ENCODE data around the gene PSAPL1. TPM values are rescaled to one million over a fixed set of nuclear protein-coding genes. Genes with fewer than 3 reads are reported as not detected.

Gene PSAPL1
- total RNA-seq, 6 experiments from 2014 or later: not detected

DNA sequence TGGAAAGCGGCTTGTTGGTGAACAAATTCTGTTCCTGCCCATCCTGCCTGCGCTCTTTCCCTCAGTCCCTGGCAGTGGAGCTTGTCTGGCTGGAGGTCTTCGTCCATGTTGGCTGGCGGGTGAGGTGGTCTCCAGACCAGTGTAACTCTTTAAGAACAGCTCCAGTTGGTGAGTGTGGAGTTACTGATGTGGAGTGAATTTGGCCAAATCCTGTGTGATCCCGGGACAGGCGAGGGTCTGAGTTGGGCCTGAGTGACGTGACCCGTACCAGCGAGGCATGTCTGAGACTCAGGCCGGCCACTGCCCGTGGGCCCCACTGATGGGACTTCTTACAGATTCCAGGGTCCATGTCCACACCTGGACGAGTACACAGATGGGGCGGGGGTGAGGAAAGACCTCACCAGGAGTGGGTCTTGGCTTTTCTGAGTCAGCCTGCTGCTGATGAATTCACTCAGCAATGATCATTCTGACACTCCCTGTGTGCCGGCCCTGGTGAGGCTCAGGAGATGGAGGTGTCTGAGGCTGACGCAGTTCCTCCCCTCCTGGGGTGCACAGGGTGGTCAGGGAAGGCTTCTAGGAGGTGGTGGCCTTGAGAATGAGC, 45.5 kb downstream of the PSAPL1 start:
- TF ChIP-seq, protein P1, sequence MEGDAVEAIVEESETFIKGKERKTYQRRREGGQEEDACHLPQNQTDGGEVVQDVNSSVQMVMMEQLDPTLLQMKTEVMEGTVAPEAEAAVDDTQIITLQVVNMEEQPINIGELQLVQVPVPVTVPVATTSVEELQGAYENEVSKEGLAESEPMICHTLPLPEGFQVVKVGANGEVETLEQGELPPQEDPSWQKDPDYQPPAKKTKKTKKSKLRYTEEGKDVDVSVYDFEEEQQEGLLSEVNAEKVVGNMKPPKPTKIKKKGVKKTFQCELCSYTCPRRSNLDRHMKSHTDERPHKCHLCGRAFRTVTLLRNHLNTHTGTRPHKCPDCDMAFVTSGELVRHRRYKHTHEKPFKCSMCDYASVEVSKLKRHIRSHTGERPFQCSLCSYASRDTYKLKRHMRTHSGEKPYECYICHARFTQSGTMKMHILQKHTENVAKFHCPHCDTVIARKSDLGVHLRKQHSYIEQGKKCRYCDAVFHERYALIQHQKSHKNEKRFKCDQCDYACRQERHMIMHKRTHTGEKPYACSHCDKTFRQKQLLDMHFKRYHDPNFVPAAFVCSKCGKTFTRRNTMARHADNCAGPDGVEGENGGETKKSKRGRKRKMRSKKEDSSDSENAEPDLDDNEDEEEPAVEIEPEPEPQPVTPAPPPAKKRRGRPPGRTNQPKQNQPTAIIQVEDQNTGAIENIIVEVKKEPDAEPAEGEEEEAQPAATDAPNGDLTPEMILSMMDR (IDR thresholded peaks at IDR 0.05): no peak
- no peak for TF ChIP-seq POLR2A (IDR thresholded peaks at IDR 0.05)
- intact Hi-C loops (cut with DNase I): no loop called here
- Histone ChIP-seq H3K36me3 (no peaks in the 10 kb centered on the region), H3K27me3 (no peaks in the 10 kb centered on the region), H3K4me3 (no peak overlapping the region), H3K9me3 (no peaks in the 10 kb centered on the region), H3K27ac (no peak overlapping the region), H3K4me1 (no peaks in the 10 kb centered on the region)
- 69% methylated on average over 6 of the region's 15 CpGs for WGBS (ENCODE audit: insufficient coverage, low coverage, low lambda C conversion rate, missing lambda C conversion rate)
- peak in 1 of 3 donors; percentile 32 for DNase-seq
- ATAC-seq: no peak

DNA sequence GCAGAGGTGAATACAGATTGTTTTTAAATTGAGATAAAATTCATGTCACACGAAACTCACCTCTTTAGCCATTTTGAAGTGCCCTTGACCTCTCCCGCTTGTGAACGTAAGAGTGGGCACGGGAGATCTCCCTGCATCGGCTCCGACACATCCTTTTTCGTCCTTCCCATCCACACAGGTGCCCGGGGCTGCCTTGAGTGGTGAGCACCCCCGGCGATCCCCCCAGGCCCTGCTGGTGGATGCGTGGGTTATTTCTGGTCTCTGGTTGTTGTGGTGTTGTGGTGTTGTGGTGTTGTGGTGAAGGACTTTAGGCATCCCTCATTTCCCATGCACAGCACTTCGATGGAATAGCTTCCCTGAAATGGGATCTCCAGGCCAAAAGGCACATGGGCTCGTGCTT, 46.1 kb downstream of the PSAPL1 start:
- Histone ChIP-seq H3K4me3 (no peak overlapping the region), H3K36me3 (no peaks in the 10 kb centered on the region), H3K27ac (no peak overlapping the region), H3K27me3 (no peaks in the 10 kb centered on the region), H3K4me1 (no peaks in the 10 kb centered on the region), H3K9me3 (no peaks in the 10 kb centered on the region)
- DNase-seq (no peak), ATAC-seq (no peak)
- WGBS (ENCODE audit: insufficient coverage, low coverage, low lambda C conversion rate, missing lambda C conversion rate): 85% methylated on average over 9 of the region's 13 CpGs
- intact Hi-C loops (cut with DNase I): no loop called here
- TF ChIP-seq, protein P1 (IDR thresholded peaks at IDR 0.05): no peak
- TF ChIP-seq POLR2A (IDR thresholded peaks at IDR 0.05): no peak

DNA sequence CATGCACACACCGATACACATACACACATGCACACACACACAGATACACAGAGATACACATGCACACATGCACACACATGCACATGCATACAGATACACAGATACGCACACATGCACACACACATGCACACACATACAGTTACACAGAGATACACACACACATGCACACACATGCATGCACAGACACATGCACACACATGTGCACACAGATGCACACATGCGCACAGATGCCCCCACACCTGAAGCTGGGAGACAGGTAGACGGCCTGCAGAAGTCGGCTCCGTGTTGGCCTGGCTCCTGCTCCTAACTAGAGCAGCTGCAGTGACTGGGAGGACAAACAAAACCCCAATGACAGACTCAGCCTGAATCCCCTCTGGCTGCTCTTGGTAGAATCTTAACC, 46.8 kb downstream of the PSAPL1 start:
- Histone ChIP-seq H3K36me3 (no peaks in the 10 kb centered on the region), H3K27me3 (no peaks in the 10 kb centered on the region), H3K4me1 (no peaks in the 10 kb centered on the region), H3K27ac (no peak overlapping the region), H3K4me3 (no peak overlapping the region), H3K9me3 (no peaks in the 10 kb centered on the region)
- WGBS (ENCODE audit: insufficient coverage, low coverage, low lambda C conversion rate, missing lambda C conversion rate): 25% methylated on average over 1 of the region's 6 CpGs
- no peak for ATAC-seq
- intact Hi-C loops (cut with DNase I): no loop called here
- DNase-seq: peak in 1 of 3 donors; percentile 18
- TF ChIP-seq, protein P1 (IDR thresholded peaks at IDR 0.05): no peak
- TF ChIP-seq POLR2A (IDR thresholded peaks at IDR 0.05): no peak

DNA sequence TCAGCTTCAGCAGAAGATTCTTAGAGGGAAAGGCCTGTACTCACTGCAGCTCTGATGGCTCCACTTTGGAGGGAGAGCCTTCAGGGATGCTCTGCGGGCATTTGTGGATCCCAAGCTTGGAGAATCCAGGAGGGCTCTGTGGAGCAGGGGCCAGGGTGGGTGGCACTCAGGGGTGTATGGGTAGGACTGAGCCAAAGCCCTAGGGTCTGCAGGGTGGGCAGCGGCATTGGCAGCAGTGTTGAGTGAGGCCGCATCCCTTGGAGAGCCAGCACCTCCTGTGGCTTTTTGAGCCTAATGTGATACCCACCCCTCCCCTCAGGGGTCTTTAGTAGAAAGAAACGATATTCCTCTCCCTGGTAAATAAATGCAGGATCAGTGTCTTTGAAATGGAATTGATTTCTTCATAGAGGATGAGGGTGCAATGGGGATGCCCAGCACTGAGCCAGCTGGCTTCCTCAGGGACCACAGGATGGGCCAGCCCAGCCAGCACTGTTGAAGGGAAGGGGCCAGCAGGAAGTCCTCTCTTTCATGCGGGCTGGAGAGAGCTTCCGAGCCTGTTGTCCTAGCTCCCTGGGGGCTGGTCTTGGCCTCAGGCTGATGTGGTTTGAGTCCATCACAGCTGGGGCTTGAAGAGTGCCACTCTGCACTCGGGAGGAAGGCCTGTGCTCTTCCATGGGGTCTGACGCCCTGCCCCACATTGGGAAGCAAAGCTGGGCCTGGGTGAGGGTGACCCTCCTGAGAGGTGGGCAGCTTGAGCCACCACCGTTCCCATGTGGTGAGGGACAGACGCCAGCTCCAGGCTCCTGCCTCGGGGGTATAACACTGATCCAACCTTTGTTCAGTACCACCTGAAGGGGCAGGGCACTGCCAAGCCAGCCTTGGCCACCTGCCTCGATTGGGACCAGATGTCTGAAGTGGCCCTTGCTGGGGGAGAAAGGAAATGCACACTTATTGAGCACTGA, 49.5 kb downstream of the PSAPL1 start:
- DNase-seq (peak in 1 of 3 donors; percentile 19), ATAC-seq (no peak)
- Histone ChIP-seq H3K36me3 (no peaks in the 10 kb centered on the region), H3K27ac (no peak overlapping the region), H3K27me3 (no peaks in the 10 kb centered on the region), H3K9me3 (no peaks in the 10 kb centered on the region), H3K4me3 (no peak overlapping the region), H3K4me1 (no peaks in the 10 kb centered on the region)
- TF ChIP-seq, protein P1 (IDR thresholded peaks at IDR 0.05): no peak
- no peak for TF ChIP-seq POLR2A (IDR thresholded peaks at IDR 0.05)
- WGBS (ENCODE audit: insufficient coverage, low coverage, low lambda C conversion rate, missing lambda C conversion rate): 80% methylated on average over 1 of the region's 12 CpGs
- intact Hi-C loops (cut with DNase I): no loop called here
